GM18870 (cell line): ENCODE data around the gene SORCS3.

Source experiments
- ATAC-seq: cut with Tn5 transposase; IDR thresholded peaks from one replicate; pipeline ENCODE4 v1.9.1; 2021; ENCODE audit warnings: moderate library complexity; ENCODE audit not compliant: unreplicated experiment

Gene SORCS3

DNA sequence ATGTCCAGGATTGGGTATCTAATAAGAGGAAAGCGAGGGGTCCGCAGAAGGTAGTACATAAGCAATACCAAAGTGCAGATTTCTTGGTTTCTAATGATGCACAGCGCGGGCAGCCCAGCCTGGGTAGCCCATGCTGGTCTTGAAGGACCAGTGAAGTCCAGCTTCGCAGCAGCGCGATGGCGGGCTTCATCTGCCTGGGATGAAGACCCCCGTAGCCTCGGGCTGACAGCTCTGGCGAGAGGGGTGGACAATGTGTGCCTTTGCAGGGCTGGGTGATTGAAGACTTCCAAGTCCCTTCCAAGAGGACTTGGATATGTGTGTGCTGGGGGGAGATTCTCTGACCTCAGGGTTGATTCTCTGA lies 2.2 kb downstream of the SORCS3 start:
- ATAC-seq, result no peak

DNA sequence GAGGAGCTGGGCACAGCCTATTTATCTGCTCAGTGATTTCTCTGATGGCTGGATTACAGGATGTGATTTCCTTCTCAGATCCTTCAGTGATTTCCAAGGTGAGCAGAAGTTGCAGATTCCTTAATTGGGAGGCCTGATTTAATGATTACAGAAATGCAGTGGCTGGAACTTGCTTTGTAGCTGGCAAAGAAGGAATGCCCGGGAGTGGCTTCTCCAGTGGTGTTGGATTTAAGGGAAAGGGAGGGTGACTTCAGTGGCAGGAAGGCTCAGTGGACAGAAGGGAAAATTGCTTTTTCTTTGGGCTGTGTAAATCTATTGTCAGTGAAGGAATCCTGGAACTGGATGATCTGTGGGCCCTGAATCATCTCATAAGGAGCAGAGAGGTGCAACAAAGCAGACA lies 5.1 kb downstream of the SORCS3 start:
- ATAC-seq, result no peak

DNA sequence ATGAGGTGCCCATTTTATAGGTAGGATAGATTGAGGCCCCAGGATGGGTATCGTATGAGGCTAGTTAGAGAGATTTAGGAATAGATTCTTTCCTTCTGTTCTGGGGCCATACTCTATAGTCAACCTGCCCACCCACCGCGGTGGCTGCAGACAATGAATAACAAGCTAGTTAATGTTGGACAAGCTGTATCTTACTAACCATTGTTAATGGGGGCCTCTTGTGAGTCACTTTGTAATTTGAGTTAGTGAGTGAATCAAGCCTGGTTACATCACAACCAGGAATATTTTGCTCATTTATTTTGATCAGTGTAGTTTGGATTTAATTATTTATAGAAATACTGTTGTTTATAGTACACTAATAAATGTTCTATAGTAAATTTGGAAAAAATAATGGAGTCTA lies 7.3 kb downstream of the SORCS3 start:
- no peak for ATAC-seq

DNA sequence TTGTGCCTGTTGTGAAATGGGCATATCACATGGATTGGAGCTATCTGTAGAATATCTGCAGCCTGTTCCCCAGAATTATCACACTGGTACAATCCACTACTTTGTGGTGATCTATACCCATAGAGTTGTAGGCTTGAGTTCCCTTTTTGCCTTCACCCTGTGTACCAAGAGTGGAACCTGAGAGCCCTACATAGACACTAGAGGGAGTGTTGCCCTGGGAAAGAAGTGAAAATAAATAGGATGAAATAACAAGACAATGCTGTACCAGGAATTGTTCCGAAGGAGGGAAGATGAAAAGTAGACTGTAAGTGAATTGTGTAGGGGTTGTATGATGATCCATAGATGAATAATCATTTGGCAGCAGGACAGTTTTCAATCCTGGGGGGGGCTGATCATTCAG lies 9.0 kb downstream of the SORCS3 start:
- no peak for ATAC-seq

DNA sequence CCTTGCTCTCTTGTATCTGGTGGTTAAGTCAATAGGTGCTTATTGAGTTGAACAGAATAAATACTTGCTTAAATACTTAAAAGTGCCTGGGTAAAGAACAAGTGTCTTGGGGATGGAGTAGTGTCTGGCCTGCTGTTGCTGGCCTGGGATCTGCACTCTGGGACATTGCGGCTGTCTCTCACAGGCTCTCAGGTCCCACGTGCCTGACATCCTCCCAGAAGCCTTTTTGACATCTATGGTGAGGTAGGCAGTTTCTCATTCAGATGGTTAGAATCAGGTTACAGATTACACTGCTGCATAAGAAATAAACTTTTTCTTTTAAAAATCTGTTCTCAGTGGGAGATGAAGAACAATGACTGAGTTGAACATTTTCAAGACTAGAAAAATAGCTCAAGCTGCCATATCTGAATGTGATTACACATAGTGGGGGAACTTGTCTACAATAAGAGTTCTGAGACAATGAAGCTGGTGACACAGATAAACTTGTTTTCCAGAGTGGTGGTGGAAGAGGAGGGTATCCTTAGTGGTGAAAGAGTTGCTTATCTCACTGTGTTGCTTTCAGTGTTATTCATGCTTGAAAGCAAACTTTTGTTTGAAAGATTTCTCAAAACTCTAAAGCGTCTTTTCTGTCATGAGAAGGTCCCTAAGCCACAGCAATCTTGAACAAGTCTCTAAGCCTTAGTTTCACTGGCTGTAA lies 9.7 kb downstream of the SORCS3 start:
- ATAC-seq, result no peak

DNA sequence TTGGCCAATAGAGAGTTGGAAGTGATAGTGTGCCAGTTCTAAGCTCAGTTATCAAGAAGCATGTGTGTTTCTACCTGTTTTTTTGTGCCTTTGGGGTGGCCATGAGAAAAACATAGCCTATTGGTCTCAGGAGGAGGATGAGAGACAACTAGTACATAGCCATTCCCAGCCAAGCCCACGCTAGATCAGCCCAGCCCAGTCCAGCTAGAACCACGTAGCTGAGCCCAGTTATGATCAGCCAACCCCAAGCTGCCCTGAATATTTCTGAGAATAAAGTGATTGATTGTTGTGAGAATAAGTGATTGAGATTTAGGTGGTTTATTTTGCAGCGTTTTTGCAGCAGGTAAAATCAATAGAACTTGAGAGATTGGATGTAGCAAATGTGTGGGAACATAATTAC lies 15.9 kb downstream of the SORCS3 start:
- no peak for ATAC-seq

DNA sequence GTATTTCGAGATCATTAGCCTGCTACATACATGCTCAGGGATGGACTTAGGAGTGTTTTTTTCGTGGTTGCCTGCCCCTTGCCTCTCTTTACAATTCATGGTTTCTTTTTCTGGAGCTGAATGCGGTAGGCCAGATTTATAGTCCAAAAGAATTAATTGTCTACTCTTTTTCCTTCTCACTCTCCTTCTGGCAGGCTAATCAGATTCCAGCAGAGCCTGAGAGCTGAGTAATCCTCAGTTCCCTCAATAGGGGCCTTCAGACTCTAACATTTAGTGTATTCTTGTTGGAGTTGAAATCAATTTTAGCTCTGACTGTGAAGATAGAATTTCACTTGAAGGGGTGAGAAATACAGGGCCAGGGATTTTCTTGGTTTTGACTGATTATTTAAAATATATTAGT lies 16.4 kb downstream of the SORCS3 start:
- ATAC-seq, result no peak

DNA sequence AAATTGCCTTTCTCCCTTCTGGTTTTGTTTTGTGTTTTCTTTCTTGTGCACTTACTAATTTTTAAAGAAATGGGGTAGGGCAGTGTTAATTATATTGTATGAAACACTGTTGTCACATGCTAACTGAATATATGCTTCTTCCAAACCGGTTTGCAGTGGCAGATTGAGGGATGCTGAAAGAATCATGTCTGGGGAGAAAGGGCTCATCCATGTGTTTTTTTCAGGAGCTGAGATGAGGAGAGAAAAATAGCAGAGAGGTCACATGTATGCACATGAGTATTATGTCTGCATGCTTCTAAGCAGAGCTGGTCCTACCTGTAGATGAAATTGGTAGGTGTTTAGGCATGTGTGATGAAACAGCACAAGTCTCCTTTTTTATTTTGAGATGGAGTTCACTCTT lies 17.0 kb downstream of the SORCS3 start:
- ATAC-seq, result no peak

DNA sequence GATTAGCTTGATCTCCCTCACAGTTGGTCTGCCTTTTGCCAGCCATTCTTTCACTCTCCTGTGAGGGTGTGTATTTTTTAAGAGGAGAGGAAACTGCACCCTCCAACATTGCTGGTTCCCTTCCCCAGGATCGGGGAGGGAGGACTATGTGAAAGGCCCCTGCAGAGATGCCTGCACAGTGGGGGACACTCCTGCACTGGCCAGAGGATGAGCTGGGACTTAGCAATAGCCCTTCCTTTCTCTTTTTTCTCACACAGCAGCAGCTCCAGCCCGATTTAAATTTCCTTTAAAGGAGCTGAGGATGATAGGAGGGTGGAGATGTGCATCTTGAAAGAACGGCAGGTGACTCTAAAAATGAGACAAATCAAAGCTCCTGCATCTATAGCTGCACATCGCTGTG lies 18.7 kb downstream of the SORCS3 start:
- ATAC-seq, result no peak

DNA sequence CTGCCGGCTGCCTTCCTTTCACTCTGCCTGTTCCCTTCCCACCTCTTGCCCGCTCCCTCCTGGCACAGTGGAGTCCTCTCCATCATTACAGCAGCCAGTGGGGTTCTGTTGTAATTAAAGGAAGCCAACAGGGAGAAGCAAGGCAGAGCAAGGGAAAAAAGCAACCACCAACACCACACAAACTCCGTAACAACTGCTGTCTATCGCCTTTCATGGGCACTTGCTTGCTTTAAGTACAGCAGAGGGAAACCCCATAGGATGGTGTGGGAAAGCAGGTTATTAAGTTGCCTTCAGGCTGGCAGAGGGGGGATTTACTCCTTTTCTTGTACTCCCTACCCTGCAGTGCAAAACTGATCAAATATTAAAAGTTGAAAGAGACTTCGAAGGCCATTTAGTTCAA lies 22.0 kb downstream of the SORCS3 start:
- no peak for ATAC-seq

DNA sequence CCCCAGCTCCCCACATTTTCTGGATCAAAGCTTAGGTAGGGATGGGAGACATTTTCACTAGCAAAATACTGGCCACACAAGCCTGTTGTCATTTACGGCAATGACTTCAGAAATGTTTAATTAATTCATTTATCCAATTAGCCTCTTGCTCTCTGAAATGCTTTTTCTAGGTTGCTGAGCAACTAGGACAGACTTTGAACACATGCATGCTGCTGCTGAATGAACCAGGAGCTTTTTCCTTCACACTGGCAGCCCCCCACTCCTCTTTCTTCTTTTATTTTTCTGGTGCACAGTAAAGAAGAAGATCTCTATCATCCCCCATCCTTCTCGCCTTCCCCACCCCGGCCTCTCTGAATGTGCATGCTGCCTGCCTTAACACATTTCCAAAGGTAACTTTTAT lies 22.5 kb downstream of the SORCS3 start:
- ATAC-seq, result no peak

DNA sequence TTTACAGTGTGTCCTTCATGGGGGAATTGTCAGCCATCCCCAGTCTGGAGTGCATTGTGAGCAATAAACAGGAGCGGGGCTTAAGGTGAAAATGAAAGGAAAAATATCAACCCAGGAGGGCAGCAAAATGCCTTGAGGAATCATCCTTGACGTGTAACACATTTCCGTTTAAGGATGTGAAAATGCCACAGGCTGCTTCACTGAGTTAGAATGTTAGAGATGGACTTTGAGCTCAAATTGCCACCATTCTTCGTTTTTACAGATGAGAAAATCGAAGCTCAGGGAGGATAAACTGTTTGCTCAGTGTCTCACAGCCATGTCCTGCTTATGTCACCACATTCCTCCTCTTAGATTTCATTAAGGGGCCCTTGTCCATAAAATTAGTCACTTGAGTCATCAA lies 23.1 kb downstream of the SORCS3 start:
- ATAC-seq, result peak; percentile 55

DNA sequence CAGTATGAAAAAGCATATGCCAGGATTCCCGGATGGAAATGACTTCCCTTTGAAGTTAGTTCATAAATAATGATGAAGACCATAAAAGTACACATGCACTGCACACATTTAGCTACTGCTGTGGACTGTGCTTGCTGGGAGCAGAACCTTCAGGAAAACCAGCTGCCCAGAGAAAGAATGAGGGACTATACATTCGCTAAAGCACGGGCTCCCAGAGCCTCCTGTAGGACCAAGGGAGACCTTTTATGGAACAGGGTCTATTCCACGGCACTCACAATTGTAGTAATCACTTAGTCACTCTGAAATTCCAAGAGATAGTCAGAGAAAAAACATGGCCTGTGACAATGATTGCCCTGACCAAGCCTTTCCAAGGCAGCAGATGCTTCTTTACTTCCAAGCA lies 24.1 kb downstream of the SORCS3 start:
- ATAC-seq, result no peak

DNA sequence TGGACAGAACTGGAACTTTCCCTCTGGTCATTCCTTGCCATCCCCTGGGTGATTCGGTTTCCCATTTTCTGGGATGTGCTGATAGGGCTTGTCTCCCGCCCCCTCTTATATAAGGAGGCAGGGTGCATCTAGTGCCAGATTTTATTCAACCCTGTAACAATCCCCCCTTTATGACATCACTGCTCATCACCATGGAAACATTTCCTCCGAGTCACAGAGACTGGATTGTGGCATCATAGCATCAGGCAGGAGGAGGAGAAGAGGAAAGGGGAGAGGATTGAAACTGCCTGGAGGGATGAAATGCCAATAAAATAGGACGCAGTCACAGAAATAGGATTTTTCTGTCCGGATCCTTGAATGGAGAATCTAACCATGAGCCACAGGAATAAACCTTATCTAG lies 25.0 kb downstream of the SORCS3 start:
- no peak for ATAC-seq

DNA sequence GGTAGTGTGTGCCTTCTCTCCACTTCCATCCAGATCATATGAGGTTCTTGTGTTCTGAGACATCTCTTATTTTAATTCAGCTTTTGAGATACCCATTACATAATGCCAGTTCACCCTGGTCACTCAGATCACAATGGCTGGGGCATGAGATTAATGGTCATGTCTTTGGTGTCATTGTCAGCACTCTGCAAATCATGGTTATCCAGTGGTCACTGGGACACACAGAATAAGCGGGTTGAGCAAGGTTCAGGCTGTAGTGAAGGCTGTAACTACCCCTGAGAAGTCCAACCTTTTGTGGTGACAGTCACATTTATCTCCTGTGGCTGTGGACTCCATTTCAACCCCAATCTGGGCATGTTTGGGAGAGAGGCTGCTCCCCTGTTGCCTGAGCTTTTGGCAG lies 35.8 kb downstream of the SORCS3 start:
- ATAC-seq, result no peak

DNA sequence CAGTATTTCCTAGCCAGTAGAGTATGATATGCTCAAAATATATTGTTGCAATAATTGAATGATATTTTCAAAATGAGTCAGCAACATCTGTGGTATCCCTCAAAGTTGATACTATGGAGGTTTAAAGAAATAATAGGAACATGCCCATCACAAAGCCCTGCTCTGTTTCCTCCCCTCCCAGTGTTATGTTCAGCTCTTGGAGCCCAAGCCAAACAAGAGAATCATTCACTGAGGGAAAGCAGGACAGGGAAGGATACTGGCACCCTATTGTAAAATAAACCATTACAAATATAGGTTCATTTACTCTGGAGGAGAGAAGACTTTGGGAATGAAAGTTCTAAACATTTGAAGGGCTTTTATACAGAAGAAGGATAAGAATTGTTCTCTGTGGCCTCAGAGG lies 37.6 kb downstream of the SORCS3 start:
- no peak for ATAC-seq

DNA sequence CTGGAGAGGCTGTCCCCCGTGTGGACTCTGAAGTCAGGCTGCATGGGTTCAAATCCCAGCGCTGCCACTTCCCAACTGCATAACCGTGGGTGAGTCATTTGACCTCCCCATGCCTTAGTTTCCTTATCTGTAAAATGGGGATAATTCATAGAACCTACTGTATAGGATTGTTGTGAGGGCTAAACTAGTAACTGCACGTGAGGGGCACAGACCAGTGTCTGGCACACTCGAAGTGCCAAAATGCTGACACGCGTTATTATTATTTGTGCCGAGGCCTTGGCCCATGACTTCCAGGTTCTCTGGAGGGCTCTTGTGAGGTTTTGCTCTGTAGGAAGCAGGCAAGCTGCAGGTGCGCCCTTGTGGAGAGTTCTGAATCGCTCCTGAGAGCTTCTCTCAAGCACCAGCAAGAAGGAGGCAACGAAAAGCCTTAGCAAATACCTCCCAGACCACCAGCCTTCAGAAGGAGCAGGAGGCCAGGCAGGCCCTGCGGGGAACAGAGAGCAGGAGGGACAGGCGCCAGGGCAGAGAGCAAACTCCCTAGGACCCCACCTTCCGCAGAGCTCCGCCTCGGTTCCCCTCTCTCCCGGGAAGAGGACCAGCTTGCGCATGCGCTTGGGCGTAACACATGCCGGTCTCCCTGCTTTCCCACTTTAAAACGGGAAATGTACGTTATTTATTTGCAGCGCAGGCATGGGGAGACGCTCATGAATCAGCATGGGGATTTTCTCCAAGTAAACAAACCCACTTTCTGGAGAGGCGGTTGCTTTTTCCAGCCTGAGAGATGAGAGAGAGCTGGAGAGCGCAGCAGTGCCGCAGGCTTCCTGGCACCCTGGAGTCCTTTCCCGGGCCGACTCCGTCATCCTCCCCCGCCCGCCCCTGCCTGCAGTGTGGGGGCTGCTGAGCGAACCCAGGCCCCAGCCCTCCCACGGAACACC lies 39.6 kb downstream of the SORCS3 start:
- no peak for ATAC-seq

DNA sequence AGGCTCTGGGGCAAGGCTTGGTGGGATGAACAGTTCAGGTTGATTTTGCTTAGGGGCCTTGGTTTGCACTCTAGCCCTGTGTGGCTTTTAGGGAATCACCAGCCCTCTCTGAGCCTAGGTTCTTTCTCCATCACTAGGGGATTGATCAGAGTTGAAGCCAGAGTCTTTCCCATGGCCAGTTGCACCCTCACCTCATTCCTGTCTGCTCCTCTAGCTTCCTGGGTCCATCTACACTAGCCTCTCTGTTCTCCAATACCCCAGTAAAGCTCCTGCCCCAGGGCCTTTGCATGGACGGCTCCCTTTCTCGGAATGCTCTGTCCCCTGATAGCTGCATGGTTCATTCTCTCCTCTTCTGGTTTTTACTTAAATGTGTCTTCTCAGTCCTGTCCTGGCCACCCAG lies 40.4 kb downstream of the SORCS3 start:
- no peak for ATAC-seq

DNA sequence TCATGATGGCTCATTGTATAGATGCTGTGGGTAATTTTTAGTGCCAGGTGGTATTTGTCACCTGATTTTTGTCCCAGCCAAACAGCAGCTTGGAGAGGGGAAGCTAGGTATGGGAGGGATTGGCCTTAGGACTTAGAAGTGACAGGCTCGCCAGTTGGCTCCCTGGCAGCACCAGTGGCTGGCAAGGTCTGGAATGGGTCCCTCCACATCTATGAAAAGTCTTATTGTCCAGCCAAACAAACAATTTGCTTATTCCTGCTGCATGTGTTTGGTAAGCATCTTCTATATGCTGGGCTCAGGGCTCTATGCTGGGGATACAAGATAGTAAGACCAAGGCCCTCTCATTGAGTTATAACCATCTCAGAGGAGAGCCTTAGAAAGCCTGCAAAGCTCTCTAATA lies 42.5 kb downstream of the SORCS3 start:
- no peak for ATAC-seq

DNA sequence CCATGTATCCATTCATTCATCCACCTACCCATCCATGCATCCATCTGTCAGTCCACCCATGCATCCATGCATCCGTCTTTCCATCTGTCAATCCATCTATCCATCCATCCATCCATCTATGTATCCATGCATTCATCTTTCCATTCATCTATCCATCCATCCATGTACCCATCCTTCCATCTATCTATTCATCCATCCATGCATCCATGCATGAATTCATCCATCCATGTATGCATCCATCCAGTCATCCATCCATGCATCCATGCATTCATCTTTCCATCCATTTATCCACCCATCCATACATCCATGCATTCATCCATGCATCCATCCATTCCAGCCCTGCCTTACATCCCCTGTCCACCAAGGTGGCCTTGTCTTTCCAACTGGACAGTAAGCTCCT lies 45.7 kb downstream of the SORCS3 start:
- no peak for ATAC-seq

DNA sequence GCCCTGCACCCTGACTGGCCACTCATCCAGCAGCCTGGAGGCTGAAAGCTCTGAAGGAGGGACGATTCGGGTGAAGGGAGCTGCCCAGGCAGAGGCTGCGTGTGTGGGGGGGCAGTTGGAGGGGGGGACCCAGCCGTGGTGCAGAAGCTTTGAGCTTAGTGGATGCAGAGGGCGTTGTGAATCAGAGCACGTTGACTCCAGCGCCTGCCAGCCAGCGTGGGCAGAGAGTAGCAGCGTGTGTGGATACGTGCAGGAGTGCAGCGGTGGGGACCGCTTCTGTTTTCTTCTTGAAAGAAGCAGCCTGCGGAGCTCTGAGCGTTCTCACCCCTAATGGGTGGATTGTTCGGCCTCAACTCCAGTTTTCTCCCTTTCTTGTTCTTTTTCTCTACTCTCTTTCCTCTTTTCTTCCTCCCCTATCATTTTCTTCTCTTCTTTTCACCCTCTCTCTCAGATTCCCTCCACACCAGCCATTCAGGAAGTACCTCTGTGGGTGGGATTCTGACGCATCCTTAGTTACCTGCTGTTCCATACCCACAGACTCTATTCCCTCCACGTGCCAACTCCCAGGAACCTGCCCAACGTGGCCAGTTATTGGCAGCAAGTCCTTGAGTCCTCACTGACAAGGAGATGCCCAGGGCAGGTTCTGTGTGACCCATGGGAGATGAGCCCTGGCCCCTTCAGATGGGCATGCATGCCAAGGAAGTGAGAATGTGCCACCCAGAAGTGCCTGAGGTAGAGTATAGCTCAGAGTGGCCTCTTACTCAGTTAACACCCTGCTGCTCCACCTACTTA lies 47.4 kb downstream of the SORCS3 start:
- no peak for ATAC-seq

DNA sequence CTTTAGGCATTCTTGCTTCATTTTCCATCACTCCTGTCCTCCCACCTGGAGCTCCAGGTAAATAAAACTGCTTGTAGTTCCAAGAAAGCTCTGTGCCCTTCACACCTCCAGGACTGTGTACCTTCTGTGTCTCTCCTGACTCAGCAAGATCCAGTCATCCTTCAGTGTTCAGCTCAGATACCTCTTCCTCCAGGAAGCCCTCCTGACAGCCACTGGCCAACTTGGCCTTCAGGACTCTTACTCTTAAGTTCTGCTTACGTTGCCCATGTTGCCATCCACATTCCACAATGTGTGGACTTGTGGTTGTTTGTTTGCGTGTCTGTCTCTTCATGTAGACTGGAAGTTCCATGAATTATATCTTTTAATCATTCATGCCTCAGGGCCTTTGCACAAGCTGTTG lies 48.0 kb downstream of the SORCS3 start:
- ATAC-seq, result no peak
